Measurements from ENCODE around the gene CNPPD1.

The CNPPD1 gene

DNA sequence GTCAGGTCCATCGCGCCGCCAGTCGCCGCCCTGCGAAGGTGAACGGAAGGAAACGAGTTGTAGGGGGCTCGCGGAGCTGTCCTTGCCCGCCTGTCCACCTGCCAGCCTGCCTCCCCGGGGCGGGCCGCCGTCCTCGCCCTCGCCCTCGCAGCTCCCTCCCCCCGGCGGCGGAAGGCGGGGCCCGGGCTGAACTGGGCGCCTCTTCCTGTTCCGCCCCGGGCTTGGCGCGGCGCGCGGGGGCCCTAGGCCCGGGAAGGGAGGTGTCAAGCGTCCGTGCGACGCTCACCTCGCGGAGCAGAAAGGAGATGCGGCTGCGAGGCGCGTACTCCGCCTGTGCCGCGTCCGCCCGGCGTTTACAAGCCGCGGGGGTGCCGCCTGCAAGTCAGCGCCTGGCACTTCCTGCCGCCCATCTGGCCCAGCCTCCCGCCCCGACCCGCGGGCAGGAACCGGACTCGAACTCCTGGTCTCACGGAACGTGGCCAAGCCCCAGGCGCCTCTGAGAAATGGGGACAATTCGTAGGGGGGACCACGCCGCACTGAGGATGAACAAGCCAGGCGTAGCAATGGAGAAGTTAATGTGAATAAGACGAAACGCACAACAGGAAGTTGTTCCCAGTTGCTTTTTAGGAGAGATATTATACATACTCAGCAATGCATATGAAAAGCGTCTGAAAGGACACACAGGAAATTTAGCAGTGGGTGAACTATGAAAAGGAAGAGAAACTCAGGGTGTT, at the start of gene CNPPD1:
Gene CNPPD1, minus strand, starts transcription at position 108 of the 734 bp plus-strand sequence. Its CDS starts 97 bp downstream, at position 11.
- DNase-seq (ENCODE audit: low spot score): peak; percentile 82

DNA sequence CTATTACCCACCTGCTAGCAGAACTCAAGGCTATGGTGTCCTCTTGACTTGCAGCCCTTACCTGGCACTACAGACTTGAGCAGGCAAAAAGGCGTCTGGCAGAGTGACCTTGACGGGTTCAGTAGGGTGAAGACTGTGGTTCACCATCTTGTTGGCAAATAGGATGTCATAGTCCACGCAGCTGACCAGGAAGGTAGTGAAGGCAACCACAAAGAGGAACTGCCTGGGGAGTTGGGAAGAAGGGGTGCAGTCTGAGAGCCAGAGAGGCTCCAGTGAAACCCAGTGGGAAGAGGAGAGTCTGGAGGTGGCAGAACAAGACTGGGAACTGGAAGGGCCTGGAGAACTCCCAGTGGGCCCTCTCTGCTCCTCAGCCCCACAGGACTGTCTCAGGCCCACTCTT, 48.6 kb upstream of the CNPPD1 start:
- no peak for DNase-seq (ENCODE audit: low spot score)

DNA sequence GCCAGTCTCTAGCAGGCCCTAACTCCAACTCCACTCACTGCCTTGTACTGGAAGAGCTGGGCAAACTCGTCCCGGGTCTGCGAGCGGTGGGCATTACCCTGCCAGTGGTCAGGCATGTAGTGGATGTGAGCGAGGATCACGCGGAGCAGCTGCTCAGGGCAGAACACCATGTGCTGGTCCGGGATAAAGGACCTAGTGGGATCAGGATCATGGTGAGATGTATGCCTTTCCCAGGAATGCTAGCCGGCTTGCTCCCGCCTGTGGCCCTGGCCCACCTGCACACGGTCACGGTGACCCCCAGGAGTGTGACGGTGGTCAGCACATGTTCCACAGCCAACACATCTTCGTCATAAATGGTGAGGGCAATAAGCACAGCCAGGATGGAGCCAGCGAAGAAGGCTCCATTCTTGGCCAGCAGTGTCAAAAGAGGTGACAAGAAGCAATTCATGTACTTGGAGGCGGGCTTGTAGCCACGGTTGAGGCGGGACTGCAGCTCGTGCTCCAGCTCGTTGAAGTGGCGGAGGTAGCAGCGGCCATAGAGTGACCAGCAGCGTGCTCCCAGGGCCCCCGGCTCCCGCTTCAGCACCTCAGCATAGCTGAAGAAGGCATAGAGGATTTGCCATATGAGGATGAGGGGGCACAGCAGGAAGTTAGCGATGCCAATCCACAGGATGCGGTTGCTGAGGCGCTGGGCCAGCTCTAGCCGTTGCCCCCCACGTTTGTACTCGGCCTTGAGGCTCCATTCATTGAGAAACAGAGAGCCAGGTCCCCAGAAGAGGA, 47.3 kb upstream of the CNPPD1 start:
- no peak for DNase-seq (ENCODE audit: low spot score)

DNA sequence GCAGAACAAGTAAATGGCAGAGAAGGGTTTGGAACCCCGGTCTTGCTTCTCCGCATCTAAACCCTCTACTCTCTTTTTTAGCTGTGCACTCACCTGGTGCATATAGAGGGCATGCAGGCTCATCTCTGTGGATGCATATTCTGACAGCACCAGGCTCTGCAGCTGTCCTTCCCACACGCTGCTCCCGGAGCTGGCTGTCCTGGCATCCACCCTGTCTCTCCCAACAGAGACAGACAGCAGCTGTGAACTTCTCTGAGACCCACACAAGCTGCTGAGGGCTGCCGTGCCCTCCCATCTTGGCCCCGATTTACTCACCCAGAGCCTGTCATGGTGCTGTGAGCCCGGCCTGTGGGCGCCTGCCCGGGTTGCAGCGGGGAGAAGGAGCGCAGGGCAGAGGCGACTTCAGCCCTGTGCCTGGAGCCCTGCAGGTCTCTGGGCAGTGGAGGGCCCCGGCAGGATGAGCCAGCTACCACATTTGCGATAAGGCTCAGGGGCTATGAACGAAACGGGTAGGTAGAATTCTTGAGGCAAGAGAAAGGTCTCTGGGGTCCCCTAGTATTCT, 45.3 kb upstream of the CNPPD1 start:
- no peak for DNase-seq (ENCODE audit: low spot score)

DNA sequence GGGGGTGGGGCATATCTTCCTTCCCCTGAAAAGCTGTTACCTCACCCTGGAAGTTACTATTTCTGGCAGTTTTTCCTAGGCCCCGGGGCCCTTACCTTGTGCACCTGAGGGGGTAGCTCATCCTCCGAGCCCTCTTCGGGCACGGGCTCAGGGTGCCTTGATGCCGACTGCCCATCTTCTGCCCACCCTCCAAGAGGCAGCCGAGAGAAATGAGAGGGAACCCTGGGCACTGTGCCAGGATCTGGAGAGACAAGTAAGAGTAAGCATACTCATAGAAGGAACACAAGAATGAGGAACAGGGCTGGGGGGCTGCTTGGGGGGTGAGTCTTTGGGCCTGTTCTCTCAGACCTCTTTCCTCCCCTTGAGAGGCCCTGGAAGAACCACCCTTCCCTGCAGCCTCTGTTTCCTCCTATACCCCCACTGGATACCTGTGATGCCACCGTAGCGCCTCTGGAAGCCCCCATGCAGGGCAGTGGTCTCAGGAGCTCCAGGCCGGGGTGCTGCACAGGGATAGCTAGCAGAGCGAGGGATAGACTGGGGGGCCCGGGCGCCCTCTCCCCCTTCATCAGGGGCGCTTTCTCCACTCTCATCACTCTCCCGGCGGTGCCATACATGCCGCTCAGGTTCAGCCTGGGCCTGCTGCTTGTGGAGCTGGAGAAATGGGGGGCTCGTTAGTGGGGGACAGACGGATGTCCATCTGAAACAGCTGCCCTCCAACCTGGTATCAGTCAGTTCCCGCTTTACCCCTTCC, 44.1 kb upstream of the CNPPD1 start:
- DNase-seq (ENCODE audit: low spot score): no peak

DNA sequence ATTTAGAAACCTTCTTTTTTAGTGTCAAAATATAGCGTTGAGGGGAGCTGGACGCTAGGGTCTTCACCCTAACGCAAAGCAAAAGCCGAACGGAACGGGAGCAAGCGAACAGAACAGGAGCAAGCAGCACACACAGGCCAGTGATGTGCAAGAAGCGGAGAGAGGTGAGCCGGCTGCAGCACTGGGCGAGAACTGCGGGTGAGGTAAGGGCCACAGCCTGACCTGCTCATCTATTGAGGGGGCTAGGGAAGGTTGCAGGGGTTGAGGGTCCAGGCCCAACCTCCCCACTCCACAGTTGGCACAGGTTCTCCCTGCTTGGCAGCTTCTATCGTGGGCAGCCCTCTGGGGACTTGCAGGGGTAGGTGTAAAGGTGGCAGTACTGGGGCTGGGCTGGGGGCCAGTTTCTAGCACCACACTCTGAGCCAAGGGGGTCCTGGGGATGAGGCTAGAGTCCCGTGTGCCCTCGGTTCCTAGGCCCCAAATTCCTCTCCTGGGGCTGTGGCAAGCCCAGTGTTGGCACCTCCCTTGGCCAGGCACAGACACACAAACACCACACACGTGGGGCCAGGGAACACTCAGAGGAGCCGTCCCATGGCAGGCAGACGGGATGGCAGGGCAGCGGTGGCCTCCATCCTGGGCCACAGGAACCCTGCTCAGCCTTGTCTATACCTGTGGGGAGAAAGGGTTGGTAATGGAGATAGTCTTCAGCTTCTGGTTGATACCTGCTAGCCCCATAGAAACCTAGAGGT, 43.2 kb upstream of the CNPPD1 start:
- no peak for DNase-seq (ENCODE audit: low spot score)

DNA sequence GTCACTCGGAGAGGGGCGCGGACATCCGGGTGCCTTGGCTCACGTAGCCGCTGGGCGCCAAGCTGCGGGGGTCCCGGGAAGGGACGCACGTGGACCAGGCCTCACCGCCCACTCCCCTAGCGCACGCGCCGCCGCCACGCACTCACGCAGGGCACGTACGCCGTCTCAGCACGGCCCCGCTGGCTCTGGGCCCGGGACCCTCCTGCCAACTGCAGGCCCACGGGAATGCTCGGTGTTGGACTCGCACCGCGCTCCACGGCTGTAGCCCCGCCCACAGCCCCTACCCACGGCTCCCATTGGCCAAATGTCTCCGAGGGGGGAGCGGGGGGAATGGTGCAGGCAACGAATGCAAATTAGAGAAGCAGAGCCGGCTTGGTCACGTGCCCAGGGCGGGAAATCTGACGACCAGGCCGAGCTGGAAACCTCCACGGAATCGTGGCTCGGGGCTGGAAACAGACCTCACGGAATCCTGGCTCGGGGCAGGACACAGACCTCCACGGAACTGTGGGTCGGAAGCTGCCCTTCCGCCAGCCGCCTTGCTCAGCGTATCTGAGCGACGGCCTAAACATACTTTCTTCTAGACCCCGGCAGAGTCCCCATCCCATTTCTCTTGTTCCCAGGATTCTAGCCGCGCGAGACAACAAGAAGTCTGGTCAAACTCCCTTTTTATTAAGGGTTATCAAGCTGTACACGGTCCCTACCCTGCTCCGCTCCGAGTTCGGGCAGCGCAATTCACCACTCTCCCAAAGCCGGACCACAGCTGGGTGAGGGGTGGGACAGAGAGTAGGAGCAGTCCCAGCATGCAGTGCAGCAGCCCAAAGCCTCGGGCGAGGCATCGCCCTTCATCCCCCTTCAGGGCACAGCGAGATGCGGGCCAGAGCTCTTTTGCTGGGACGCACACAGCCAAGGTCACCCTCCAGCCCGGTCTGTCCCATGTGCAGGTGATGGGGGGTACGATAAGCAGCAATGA, 42.3 kb upstream of the CNPPD1 start, which contains the start of gene ABCB6:
Gene ABCB6, minus strand, starts transcription at position 227 of the 970 bp plus-strand sequence. CDS start 285 bp downstream, outside the sequence.
- peak; percentile 93 for DNase-seq (ENCODE audit: low spot score)

DNA sequence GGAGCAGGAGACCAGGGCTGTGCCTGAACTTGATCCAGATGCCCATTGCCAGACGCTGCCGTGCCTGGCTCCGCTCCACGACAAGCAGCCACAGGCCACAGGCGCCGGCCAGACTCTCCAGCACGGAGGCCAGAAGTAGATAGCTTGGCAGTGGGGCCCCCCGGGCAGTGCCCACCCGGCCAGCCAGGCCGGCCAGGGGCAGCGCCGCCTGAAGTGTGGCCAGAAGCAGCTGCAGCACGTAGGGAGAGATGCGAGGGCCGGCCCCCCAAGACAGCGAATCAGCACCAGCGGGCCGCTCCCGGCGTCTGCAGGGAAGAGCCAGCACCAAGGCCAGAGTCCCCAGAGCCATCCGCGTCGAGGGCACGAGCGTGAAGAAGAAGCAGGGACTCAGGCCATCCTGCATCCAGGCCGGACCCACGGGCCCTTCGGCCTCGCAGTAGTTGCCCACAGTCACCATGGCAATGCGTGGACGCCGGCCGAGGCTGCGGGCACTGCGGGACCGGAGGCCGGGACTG, 41.5 kb upstream of the CNPPD1 start:
- DNase-seq (ENCODE audit: low spot score): peak; percentile 57

DNA sequence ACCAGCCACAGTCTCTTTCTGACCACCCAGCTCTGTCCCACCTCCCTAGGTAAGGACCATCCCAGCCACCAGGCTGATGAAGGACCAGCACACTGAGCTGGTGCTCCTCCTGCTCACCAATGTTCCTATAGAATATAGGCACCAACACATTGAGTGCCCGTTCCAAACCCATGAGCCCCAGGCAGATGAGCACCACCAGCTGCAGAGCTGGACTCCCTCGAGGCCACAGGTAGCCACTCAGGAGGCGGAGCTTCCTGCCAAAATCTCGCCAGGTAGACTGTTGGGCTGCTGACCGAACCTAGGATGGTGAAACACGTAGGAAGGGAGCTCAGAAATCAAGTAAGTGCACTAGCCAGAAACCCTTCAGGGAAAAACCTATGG, 39.8 kb upstream of the CNPPD1 start:
- no peak for DNase-seq (ENCODE audit: low spot score)

DNA sequence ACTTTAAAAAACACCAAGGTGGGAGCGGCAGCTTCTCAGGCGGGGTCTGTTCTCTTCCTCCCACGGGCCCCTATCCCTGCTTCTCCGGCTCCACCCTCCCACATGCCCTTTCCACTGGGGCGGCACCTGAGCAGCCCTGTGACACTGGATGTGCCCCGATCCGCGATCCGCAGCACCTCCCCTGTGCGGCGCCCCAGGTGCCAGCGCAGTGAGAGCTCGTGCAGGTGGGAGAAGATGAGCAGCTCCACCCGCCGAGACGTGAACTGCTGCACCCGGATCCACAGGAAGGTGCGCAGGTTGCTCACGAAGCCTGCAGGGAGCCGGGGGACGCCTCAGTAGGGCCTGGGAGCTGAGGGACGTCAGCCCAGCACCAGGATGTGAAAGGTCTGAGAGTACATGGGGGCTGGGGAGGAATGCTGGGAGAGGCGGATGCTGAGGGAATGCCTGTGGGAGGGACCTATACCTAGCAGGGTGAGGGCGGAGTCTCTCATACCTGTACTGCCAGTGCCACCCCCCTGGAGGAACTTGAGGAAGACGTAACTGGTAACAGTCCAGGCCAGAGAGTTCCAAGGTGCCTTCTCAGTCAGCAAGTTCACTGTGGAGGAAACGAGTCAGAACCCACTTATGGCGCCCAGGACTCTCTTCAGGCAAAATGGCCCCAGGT, 39.3 kb upstream of the CNPPD1 start:
- DNase-seq (ENCODE audit: low spot score): no peak

DNA sequence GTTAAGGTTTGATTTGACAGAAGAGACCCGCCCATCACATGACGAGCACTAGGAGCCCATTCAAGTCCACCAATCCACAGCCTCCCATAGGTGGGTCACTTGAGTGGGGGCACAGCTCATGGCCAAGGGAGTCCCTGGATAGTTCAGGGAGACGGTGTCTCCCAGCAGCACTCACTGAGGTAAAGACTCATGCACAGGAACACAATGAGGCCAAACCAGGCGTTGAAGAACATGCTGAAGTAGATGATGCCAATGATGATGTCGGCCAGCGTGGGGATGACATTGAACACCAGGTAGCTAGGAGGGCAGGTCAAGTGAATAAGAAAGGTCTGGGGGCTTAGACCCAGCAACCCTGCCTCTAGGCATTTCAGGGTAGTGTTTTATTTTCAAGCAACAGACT, 38.1 kb upstream of the CNPPD1 start:
- no peak for DNase-seq (ENCODE audit: low spot score)

DNA sequence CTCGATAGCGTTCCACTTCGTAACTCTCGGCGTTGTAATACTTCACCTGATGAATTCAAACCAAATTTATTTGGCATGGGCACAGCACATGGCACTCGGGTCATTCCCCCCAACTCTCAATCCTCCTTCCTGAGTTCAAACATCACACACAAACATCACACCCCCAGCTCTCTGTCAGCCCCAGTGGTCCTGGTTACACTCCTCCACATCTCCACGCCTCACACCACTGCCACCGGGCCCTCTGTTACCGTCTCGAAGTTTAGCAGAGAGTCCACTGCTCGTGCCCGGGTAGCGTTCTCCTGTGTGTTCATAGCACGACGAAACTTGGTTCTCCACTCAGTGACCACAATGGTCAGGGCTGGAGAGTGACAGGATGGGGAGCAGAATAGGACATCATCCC, 37.4 kb upstream of the CNPPD1 start:
- no peak for DNase-seq (ENCODE audit: low spot score)

DNA sequence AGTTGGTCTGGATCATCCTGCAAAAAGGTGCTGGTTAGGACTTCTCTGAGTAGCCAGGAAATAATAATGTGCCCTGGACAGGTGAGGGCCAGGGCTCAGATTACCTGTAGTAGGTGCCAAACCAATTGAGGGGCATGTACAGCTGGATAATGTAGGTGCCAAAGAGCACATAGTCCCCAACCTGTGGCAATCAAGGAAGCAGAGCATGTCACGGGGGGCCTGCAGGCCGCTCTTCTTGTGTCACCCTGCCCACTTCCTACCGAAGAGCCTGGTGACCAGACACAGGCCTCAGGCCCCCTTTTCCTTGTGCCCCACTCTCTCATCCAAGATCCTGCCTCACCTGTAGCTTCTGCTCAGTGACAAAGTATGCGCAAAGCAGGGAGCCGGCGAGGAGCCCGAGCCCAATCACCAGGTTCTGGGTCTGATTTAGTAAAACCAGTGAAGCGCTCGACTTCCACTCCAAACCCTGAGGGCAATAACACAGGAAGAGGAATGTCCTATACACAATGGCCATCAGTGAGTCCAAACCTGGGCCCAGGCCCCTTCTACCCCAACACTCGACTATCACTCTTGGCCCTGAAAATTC, 36.9 kb upstream of the CNPPD1 start:
- DNase-seq (ENCODE audit: low spot score): no peak

DNA sequence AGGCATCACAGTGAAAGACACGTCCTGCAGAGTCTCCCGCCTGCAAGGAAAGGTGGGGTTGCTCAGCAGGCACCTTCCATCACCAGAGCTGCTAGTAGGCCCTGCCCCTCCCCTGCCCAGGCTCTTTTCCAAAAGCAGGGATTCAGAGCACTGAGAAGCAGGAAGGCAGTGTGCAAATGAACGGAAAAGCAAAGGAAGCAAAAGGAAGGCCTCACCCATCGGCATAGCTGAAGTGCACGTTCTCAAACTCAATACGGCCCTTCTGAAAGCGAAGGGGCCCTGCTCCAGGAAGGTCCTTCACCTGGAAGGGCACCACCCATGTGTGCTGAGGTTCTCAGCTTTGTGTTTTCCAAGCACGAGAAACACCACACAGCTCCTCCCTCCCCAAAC, 36.3 kb upstream of the CNPPD1 start:
- DNase-seq (ENCODE audit: low spot score): no peak

DNA sequence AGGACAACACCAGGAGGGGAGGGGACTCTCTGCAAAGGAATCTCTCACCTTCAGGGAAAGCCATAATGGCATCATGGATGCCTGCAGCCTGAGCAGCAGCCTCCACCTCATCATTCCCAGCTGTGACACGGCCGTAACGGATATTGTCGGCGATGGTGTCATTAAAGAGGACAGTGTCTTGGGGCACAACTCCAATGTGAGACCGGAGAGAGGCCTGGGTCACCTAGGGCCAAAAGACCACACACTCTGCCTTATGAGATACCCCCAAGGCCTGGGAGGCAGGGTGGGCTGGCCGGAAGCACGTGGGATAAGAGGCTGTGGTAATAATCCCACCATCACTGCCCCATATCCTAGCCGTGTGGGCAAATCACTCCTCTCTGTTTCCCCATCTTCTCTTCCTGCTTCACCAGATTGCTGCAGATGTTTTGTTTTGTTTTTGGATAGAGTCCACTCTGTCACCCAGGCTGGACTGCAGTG, 34.2 kb upstream of the CNPPD1 start:
- DNase-seq (ENCODE audit: low spot score): no peak

DNA sequence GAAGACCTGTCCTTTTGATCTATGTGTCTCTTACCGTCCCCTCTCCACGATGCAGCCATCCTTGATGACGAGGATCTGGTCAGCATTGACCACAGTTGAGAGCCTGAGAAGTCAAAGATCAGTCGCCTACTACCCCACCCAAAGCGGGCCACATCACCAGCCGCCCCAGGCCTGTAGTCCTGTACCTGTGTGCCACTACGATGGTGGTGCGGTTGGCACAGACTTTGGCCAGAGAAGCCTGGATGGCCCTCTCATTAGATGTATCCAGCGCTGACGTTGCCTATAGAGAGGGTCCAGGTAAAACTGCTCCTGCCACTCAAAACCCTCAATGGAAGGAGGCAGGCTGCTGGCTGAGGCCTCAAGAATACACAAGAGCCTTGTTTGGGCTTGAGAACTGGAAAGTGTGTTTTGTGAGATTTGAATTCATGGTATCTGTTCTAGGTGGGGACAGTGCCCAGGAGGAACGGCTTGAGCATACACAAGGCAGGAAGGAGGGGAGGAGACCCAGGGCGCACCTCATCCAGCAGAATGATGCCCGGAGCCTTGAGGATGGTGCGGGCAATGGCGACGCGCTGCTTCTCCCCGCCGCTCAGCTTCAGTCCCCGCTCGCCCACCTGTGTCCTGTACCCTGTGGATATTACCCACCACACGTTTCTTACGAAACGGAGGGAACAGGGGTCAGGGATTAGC, 33.6 kb upstream of the CNPPD1 start:
- no peak for DNase-seq (ENCODE audit: low spot score)

DNA sequence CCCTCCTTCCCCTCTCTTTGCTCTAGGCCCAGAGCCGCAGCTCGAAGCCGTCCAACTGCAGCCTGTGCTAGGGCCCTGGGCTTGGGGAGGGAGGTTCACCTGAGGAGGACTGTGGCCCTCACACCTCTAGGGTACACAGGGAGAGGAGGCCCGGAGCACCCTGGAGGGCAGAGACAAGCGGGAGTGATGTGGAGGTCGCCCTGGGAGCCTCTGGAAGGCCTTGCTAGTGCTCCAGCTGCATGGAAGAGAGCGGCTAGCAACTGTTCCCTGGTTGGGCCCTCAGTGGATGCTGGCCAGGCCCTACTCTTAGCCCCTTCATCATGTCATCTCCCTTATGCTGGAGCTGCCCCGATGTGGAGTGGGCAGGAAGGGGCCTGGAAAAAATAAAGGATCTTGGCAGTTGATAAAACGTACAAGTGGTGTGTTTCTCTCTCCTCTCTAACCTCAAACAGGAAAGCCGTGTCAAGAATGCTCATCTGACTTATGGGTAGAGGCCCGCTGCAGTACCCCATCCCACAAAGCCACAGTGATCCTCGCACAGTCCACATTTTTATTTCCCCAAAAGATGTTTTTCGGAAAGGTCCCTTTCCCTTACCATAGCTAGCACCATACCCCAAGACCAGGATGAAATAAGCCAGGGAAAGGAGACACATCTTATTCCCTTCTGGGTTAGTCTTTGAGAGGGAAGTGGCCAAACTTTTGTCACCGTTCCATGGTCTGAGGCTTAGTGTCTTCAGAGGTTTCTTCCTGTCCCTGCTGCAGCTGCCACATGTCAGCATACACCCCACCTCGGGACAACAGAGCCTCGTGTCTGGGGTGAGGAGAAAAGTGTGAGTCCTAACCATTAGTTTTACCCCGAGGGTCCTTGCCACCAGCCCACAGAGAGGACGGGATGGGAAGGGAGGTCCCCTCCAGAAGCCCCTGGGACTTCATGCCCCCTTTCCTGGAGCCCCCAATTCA, 32.8 kb upstream of the CNPPD1 start:
- no peak for DNase-seq (ENCODE audit: low spot score)
